IMR-90 (cell line): ENCODE data around the gene SLC16A4. TPM values are rescaled to one million over a fixed set of nuclear protein-coding genes. Genes with fewer than 3 reads are reported as not detected.

Experiments
- ATAC-seq: fragments of 200-7000 bp; cut with Tn5 transposase; 2 replicates; pipeline ENCODE4 v1.9.1; 2020; ENCODE audit warnings: low read depth, mild to moderate bottlenecking, moderate library complexity
- BruUV-seq: library from RNA; stranded (reverse); fragments of 400-500 nt; replicated peaks from 2 replicates; lab custom pipeline; 2021; lab: Mats Ljungman, UMichigan
- CTCF ChIA-PET: fragments of 300-600 bp; formaldehyde crosslinking; extraction: SDS; loops from one replicate; lab custom pipeline; 2021; ENCODE audit warnings: antibody characterized with exemption; lab: Yijun Ruan, JAX
- POLR2A ChIA-PET: fragments of 300-600 bp; sonication (Branson Sonifier 250); formaldehyde crosslinking; loops from one replicate; lab custom pipeline; 2022; ENCODE audit warnings: antibody characterized with exemption; ENCODE audit not compliant: unreplicated experiment; lab: Charles Lee
- DNase-seq: peaks from one replicate; pipeline ENCODE4 v3.0.0; 2013
- H2AFZ ChIP-seq: replicated peaks from 2 replicates; pipeline ENCODE3; 2013; ENCODE audit warnings: low read length, mild to moderate bottlenecking; ENCODE audit not compliant: poor library complexity
- H2AK5ac ChIP-seq: 2 replicates; pipeline ENCODE4 v1.6.1; 2013; ENCODE audit warnings: low read depth, low read length, inconsistent platforms
- H2AK9ac ChIP-seq: replicated peaks from 2 replicates; pipeline ENCODE3; 2013; ENCODE audit warnings: mild to moderate bottlenecking, low read depth, low read length, moderate library complexity; ENCODE audit not compliant: poor library complexity
- H2BK120ac ChIP-seq: 2 replicates; pipeline ENCODE4 v1.6.1; 2013; ENCODE audit warnings: low read depth, low read length, inconsistent platforms
- H2BK15ac ChIP-seq: 3 replicates; pipeline ENCODE4 v1.6.1; 2013; ENCODE audit warnings: low read depth, low read length, inconsistent platforms
- H2BK20ac ChIP-seq: 2 replicates; pipeline ENCODE4 v1.6.1; 2013; ENCODE audit warnings: low read depth, mild to moderate bottlenecking, inconsistent platforms, low read length, moderate library complexity
- H2BK5ac ChIP-seq: 2 replicates; pipeline ENCODE4 v1.6.1; 2013; ENCODE audit warnings: mild to moderate bottlenecking, low read depth, low read length, inconsistent platforms; ENCODE audit not compliant: poor library complexity, severe bottlenecking
- H3K14ac ChIP-seq: replicated peaks from 2 replicates; pipeline ENCODE4 v1.6.1; 2013; ENCODE audit warnings: low read depth, low read length, inconsistent platforms
- H3K18ac ChIP-seq: 2 replicates; pipeline ENCODE4 v1.6.1; 2013; ENCODE audit warnings: low read depth, low read length, control low read depth
- H3K23ac ChIP-seq: 2 replicates; pipeline ENCODE4 v1.6.1; 2013; ENCODE audit warnings: low read depth, low read length, inconsistent platforms
- H3K27ac ChIP-seq: 2 replicates; pipeline ENCODE4 v1.5.1; 2013; ENCODE audit warnings: mild to moderate bottlenecking, control low read depth, low read length; ENCODE audit not compliant: insufficient read depth
- H3K27me3 ChIP-seq: 2 replicates; pipeline ENCODE4 v1.6.1; 2013; ENCODE audit warnings: low read length; ENCODE audit not compliant: control insufficient read depth, insufficient read depth
- H3K36me3 ChIP-seq: 2 replicates; pipeline ENCODE4 v1.6.1; 2013; ENCODE audit warnings: low read length, mixed read lengths; ENCODE audit not compliant: control insufficient read depth, insufficient read depth
- H3K4ac ChIP-seq: 2 replicates; pipeline ENCODE4 v1.6.1; 2013; ENCODE audit warnings: low read depth, low read length, inconsistent platforms
- H3K4me1 ChIP-seq: 2 replicates; pipeline ENCODE4 v1.6.1; 2013; ENCODE audit warnings: low read length, mixed read lengths; ENCODE audit not compliant: control insufficient read depth, insufficient read depth
- H3K4me2 ChIP-seq: 2 replicates; pipeline ENCODE4 v1.6.1; 2013; ENCODE audit warnings: low read depth, mild to moderate bottlenecking, control low read depth, low read length, moderate library complexity
- H3K4me3 ChIP-seq: 2 replicates; pipeline ENCODE4 v1.5.1; 2013; ENCODE audit warnings: low read depth, mild to moderate bottlenecking, control low read depth, low read length, moderate library complexity; ENCODE audit not compliant: insufficient read depth
- H3K56ac ChIP-seq: 2 replicates; pipeline ENCODE4 v1.6.1; 2013; ENCODE audit warnings: low read length, inconsistent platforms; ENCODE audit not compliant: insufficient read depth; ENCODE audit errors: extremely low read depth
- H3K79me1 ChIP-seq, 2 experiments: 2 replicates each; pipeline ENCODE4 v1.6.1; 2013; ENCODE audit warnings: low read length in 2 of 2, inconsistent platforms in 1 of 2, low read depth in 1 of 2
- H3K9ac ChIP-seq: 2 replicates; pipeline ENCODE4 v1.6.1; 2013; ENCODE audit warnings: low read depth, low read length, control low read depth
- H3K9me1 ChIP-seq: 2 replicates; pipeline ENCODE4 v1.6.1; 2013; ENCODE audit warnings: low read length, inconsistent platforms; ENCODE audit not compliant: insufficient read depth
- H3K9me3 ChIP-seq: 2 replicates; pipeline ENCODE4 v1.6.1; 2013; ENCODE audit warnings: low read length; ENCODE audit not compliant: control insufficient read depth, insufficient read depth
- H4K20me1 ChIP-seq: 2 replicates; pipeline ENCODE4 v1.6.1; 2013; ENCODE audit warnings: low read length, inconsistent platforms; ENCODE audit not compliant: insufficient read depth
- H4K5ac ChIP-seq: 2 replicates; pipeline ENCODE4 v1.6.1; 2013; ENCODE audit warnings: mild to moderate bottlenecking, low read depth, low read length, control low read depth
- H4K8ac ChIP-seq, 2 experiments: 2 replicates each; pipeline ENCODE4 v1.6.1; 2013; ENCODE audit warnings: low read depth in 2 of 2, low read length in 2 of 2, control low read depth in 1 of 2, inconsistent platforms in 1 of 2
- H4K91ac ChIP-seq: 2 replicates; pipeline ENCODE4 v1.6.1; 2013; ENCODE audit warnings: low read depth, low read length, inconsistent platforms; ENCODE audit not compliant: insufficient read depth
- BHLHE40 ChIP-seq: fragments of 150-350 bp; IDR thresholded peaks from 2 replicates; pipeline ENCODE4 v1.6.1; 2016; ENCODE audit warnings: mild to moderate bottlenecking, low read depth, low read length
- CEBPB ChIP-seq: IDR thresholded peaks from 2 replicates; pipeline ENCODE4 v1.6.1; 2012; ENCODE audit warnings: low read depth, low read length, improper control_type of control experiment
- CHD1 ChIP-seq: IDR thresholded peaks from 2 replicates; pipeline ENCODE4 v1.6.1; 2012; ENCODE audit warnings: low read depth, low read length, improper control_type of control experiment
- CTCF ChIP-seq: conservative IDR thresholded peaks from 2 replicates; pipeline ENCODE4 v1.5.1; 2012; ENCODE audit warnings: mild to moderate bottlenecking, low read depth, low read length, improper control_type of control experiment
- FOS ChIP-seq: fragments of 150-350 bp; IDR thresholded peaks from 2 replicates; pipeline ENCODE4 v1.6.1; 2016; ENCODE audit warnings: low read depth, low read length
- MAFK ChIP-seq: IDR thresholded peaks from 2 replicates; pipeline ENCODE4 v1.6.1; 2012; ENCODE audit warnings: low read depth, low read length, improper control_type of control experiment
- MAZ ChIP-seq: IDR thresholded peaks from 2 replicates; pipeline ENCODE4 v1.6.1; 2012; ENCODE audit warnings: low read depth, mild to moderate bottlenecking, low read length, improper control_type of control experiment, moderate library complexity, borderline replicate concordance
- MXI1 ChIP-seq: IDR thresholded peaks from 2 replicates; pipeline ENCODE4 v1.6.1; 2012; ENCODE audit warnings: low read depth, mild to moderate bottlenecking, low read length, moderate library complexity, borderline replicate concordance
- NFE2L2 ChIP-seq: fragments of 150-350 bp; IDR thresholded peaks from 2 replicates; pipeline ENCODE4 v1.6.1; 2016; ENCODE audit warnings: low read depth, mild to moderate bottlenecking, low read length
- POLR2A ChIP-seq: IDR thresholded peaks from 2 replicates; pipeline ENCODE4 v1.6.1; 2012; ENCODE audit warnings: mild to moderate bottlenecking, low read depth, low read length
- RAD21 ChIP-seq: IDR thresholded peaks from 2 replicates; pipeline ENCODE4 v1.6.1; 2012; ENCODE audit warnings: low read length, improper control_type of control experiment
- RCOR1 ChIP-seq: IDR thresholded peaks from 2 replicates; pipeline ENCODE4 v1.6.1; 2012; ENCODE audit warnings: mild to moderate bottlenecking, low read length, improper control_type of control experiment; ENCODE audit not compliant: insufficient replicate concordance
- RFX5 ChIP-seq: IDR thresholded peaks from 2 replicates; pipeline ENCODE4 v1.8.0; 2012; ENCODE audit warnings: low read depth, mild to moderate bottlenecking, low read length, moderate library complexity
- SMC3 ChIP-seq: fragments of 150-350 bp; IDR thresholded peaks from 2 replicates; pipeline ENCODE4 v1.6.1; 2016; ENCODE audit warnings: low read depth, mild to moderate bottlenecking, antibody characterized with exemption, low read length, moderate library complexity
- WGBS, 2 experiments: methylation state at CpG; one replicate each; pipeline versions ENCODE4 v1.1.5 to v1.1.7; 2013; ENCODE audit warnings: missing lambda C conversion rate in 2 of 2; ENCODE audit not compliant: insufficient read length in 1 of 2; ENCODE audit errors: extremely low coverage in 2 of 2; 5-methylcytosine and 5-hydroxymethylcytosine counted together
- dilution Hi-C: fragments of 300-500 bp; cut with HindIII; formaldehyde crosslinking; loops from one replicate; pipeline ENCODE4 v1.14.3; 2018; ENCODE audit warnings: low sequenced_read_pairs; ENCODE audit not compliant: unreplicated experiment
- in situ Hi-C: fragments of 300-500 bp; cut with MboI; formaldehyde crosslinking; loops from 3 replicates; pipeline ENCODE4 v1.14.3; 2019; ENCODE audit warnings: low sequenced_read_pairs, inconsistent platforms, mixed read lengths
- intact Hi-C: fragments of 100-400 bp; cut with micrococcal nuclease; formaldehyde crosslinking; loops from 2 replicates; pipeline ENCODE4 v1.10.0; 2022
- polyA plus RNA-seq, 3 experiments: library from polyadenylated mRNA; depleted of rRNA; stranded (reverse); fragments of >200 nt; gene quantifications; 2 replicates each; pipeline ENCODE4 v1.2.3, GENCODE V29; 2012; ENCODE audit warnings: low replicate concordance in 1 of 3
- total RNA-seq: library from RNA; depleted of rRNA; stranded (reverse); fragments of >200 nt; gene quantifications from 2 replicates; pipeline ENCODE4 v1.2.3, GENCODE V29; 2012
- TF ChIP-seq, protein P1 (sequence below): fragments of 150-350 bp; IDR thresholded peaks from 2 replicates; pipeline ENCODE4 v1.6.1; 2017; ENCODE audit warnings: mild to moderate bottlenecking, antibody characterized with exemption, low read length, low read depth
- TF ChIP-seq, protein P2 (sequence below): fragments of 150-350 bp; IDR thresholded peaks from 2 replicates; pipeline ENCODE4 v1.6.1; 2016; ENCODE audit warnings: low read depth, mild to moderate bottlenecking, low read length, moderate library complexity, borderline replicate concordance

The SLC16A4 gene
- total and polyA plus RNA-seq, 2 of the 4 experiments (the other 2 are of a cell fraction), result 27.7 to 65.2 TPM

DNA sequence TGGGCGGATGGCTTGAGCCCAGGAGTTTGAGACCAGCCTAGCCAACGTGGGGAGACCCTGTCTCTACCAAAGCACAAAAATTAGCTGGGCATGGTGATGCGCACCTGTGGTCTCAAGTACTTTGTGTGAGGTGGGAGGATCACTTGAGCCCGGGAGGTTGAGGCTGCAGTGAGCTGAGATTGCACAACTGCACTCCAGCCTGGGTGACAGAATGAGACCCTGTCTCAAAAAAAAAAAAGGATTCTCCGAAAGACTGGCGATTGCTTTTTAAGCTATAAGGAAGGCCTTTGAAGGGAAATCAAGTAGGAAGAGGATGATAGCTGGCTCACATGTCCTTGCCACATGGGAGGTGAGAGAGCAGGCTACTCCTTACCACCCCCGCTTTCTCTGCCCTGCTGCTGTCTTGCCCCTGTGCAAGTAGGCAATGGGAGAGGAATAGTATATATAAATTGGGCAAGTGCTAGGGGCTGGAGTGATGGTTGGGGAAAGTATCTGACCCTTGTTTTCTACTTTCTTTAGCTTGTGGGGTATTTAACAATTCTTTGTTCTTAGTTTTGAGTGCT, 20.4 kb upstream of the SLC16A4 start:
- Histone ChIP-seq H3K9me1 (no peaks in the 10 kb centered on the region), H2BK120ac (no peak overlapping the region), H2BK15ac (no peak overlapping the region), H3K56ac (no peak overlapping the region), H3K18ac (no peak overlapping the region), H3K36me3 (no peaks in the 10 kb centered on the region), H3K14ac (no peak overlapping the region), H3K23ac (no peak overlapping the region), H4K20me1 (no peaks in the 10 kb centered on the region), H3K9ac (no peak overlapping the region), H2BK5ac (no peak overlapping the region), H4K5ac (no peak overlapping the region), H2AFZ (no peak overlapping the region), H3K9me3 (no peaks in the 10 kb centered on the region), H2AK9ac (no peak overlapping the region), H3K4me3 (no peak overlapping the region), H4K91ac (no peak overlapping the region), H3K4ac (no peak overlapping the region), H3K4me1 (peaks cover 2% of the 10 kb centered on the region; the same call in 1 of the 2 replicates), H2BK20ac (no peak overlapping the region), H3K4me2 (no peak overlapping the region), H3K27me3 (peaks cover 4% of the 10 kb centered on the region; the same call in 1 of the 2 replicates), H2AK5ac (no peak overlapping the region), H3K27ac (no peak overlapping the region), H4K8ac (no peak overlapping the region), H3K79me1 (peaks cover 4 to 17% of the 10 kb centered on the region in 2 experiments; a peak in 3 of 4 replicates)
- 54% methylated on average over 2 of the region's 7 CpGs; no CpG with 5 or more reads in 1 of the 2 experiments for WGBS, 2 experiments
- ATAC-seq (no peak), DNase-seq (no peak)
- no TSS peak for BruUV-seq
- in situ Hi-C loops (loop anchor here (5.0 to 10.0 kb wide), 3 partner anchors 51 to 206 kb away; no protein-coding TSS in a partner anchor), dilution Hi-C loops (no loop called here), intact Hi-C loops (no loop called here)
- CTCF ChIA-PET, result interaction anchor here (1.0 to 2.5 kb wide), 5 partner anchors 13 to 208 kb away, joined by 3 to 29 read pairs (median 7); no protein-coding TSS in a partner anchor
- TF ChIP-seq RAD21 (no peak), SMC3 (no peak), NFE2L2 (no peak), BHLHE40 (no peak), MAZ (no peak), RCOR1 (no peak), CTCF (no peak), RFX5 (no peak), CEBPB (no peak), POLR2A (no peak), CHD1 (no peak), MXI1 (no peak), FOS (no peak), MAFK (no peak)
- TF ChIP-seq, protein P1, sequence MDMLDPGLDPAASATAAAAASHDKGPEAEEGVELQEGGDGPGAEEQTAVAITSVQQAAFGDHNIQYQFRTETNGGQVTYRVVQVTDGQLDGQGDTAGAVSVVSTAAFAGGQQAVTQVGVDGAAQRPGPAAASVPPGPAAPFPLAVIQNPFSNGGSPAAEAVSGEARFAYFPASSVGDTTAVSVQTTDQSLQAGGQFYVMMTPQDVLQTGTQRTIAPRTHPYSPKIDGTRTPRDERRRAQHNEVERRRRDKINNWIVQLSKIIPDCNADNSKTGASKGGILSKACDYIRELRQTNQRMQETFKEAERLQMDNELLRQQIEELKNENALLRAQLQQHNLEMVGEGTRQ, result no peak
- TF ChIP-seq, protein P2, sequence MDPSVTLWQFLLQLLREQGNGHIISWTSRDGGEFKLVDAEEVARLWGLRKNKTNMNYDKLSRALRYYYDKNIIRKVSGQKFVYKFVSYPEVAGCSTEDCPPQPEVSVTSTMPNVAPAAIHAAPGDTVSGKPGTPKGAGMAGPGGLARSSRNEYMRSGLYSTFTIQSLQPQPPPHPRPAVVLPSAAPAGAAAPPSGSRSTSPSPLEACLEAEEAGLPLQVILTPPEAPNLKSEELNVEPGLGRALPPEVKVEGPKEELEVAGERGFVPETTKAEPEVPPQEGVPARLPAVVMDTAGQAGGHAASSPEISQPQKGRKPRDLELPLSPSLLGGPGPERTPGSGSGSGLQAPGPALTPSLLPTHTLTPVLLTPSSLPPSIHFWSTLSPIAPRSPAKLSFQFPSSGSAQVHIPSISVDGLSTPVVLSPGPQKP, result no peak
- POLR2A ChIA-PET, result no interaction called here
